ENCODE measurements around the gene SULT1E1. TPM values are rescaled to one million over a fixed set of nuclear protein-coding genes. Genes with fewer than 3 reads are reported as not detected.
"Not testable (repeated sequence)": the region's sequence is repeated elsewhere in the genome, so short reads cannot be mapped to it uniquely, and the experiment has no call there.

Gene SULT1E1
- total RNA-seq, 4 donors from 2014 or later: 18.6 to 198 (median 44.1) TPM

DNA sequence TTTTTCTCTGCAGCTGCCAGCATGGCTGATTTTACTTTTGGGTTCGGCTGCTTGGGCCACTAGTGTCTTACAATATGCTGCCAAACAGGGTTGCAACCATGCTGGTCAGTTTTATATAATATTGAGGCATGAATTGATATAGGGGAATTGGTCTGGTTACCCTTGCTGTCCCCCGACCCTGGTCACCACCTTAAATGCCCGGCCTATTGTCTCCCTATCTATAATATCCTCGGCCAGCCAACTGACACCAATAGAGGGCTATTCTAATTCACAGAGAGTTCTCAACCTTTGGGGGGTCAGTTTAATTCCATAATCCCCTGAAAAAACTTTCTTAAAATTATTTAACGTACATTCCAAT, 28.7 kb downstream of the SULT1E1 start:
- Histone ChIP-seq H3K4me1 (peaks cover 45% of the 10 kb centered on the region), H3K36me3 (no peaks in the 10 kb centered on the region), H3K9me3 (no peaks in the 10 kb centered on the region), H3K27me3 (no peaks in the 10 kb centered on the region), H3K27ac (no peak overlapping the region), H3K4me3 (no peak overlapping the region)
- DNase-seq (ENCODE audit: low spot score in 2 of 2): no peak
- 77% methylated on average over 5 of the region's 5 CpGs for WGBS
- TF ChIP-seq EP300 (IDR thresholded peaks at IDR 0.05) (no peak), POLR2A (IDR thresholded peaks at IDR 0.05) (no peak), POLR2AphosphoS5 (IDR thresholded peaks at IDR 0.05) (no peak)
- TF ChIP-seq, protein P1, sequence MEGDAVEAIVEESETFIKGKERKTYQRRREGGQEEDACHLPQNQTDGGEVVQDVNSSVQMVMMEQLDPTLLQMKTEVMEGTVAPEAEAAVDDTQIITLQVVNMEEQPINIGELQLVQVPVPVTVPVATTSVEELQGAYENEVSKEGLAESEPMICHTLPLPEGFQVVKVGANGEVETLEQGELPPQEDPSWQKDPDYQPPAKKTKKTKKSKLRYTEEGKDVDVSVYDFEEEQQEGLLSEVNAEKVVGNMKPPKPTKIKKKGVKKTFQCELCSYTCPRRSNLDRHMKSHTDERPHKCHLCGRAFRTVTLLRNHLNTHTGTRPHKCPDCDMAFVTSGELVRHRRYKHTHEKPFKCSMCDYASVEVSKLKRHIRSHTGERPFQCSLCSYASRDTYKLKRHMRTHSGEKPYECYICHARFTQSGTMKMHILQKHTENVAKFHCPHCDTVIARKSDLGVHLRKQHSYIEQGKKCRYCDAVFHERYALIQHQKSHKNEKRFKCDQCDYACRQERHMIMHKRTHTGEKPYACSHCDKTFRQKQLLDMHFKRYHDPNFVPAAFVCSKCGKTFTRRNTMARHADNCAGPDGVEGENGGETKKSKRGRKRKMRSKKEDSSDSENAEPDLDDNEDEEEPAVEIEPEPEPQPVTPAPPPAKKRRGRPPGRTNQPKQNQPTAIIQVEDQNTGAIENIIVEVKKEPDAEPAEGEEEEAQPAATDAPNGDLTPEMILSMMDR (IDR thresholded peaks at IDR 0.05): no peak

DNA sequence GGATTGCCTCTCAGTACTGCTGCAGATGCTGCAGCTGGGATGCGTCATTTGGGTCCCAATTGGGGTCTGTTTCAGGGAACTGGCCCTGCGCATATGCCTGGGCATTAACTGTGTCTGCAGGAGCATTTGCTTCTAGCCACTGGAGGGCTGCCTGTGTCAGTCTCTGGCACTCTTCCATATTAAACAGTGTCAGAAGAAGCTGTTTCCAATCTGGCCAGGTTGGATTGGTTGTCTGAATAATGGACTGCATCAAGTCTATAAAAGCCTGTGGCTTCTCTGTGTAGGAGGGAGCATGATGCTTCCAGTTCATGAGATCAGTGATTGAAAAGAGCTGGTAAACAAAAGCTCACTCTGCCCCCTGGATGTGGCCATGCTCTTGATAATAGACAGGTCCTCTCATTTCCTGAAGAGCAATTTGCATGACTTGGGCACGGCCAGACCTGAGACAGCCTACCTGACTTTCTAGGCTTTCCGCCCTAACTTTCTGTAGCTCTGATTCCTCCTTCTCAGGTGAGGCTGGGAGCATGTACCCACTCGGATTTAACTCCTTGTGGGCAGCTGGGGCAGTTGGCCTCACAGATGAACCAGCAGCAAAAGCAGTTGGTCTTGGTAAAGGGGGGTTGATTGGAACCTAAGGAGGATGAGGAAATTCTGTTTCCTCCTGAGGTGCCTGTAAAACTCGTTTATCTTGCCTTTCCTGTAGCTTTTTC, 29.2 kb downstream of the SULT1E1 start:
- no peak for DNase-seq (ENCODE audit: low spot score in 2 of 2)
- H3K4me3 ChIP-seq: no peak overlapping the region
- H3K27me3 ChIP-seq: no peaks in the 10 kb centered on the region
- no peaks in the 10 kb centered on the region for H3K9me3 ChIP-seq
- 51% methylated on average over 5 of the region's 6 CpGs for WGBS
- no peak for TF ChIP-seq POLR2A (IDR thresholded peaks at IDR 0.05)
- TF ChIP-seq, protein P1 (IDR thresholded peaks at IDR 0.05): no peak
- TF ChIP-seq EP300 (IDR thresholded peaks at IDR 0.05): no peak
- TF ChIP-seq POLR2AphosphoS5 (IDR thresholded peaks at IDR 0.05): no peak
- H3K36me3 ChIP-seq: no peaks in the 10 kb centered on the region
- H3K4me1 ChIP-seq: peaks cover 42% of the 10 kb centered on the region
- no peak overlapping the region for H3K27ac ChIP-seq

DNA sequence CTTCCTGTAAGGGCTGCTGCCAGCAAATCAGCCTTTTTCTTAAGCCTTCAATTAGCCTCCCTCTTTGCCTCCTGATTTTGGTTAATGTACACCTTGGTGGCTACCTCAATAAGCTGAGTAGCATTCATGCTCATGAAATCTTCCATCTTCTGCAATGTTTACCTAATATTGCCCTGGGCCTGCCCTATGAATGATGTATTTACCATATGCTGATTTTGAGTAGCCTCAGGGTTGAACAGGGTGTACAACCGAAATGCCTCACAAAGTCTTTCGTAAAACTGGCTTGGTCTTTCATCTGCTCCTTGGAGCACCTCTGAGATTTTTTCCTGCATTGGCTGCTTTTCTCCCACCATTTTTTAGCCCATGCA, 29.8 kb downstream of the SULT1E1 start:
- TF ChIP-seq POLR2AphosphoS5 (IDR thresholded peaks at IDR 0.05): no peak
- TF ChIP-seq, protein P1 (IDR thresholded peaks at IDR 0.05): no peak
- TF ChIP-seq EP300 (IDR thresholded peaks at IDR 0.05): no peak
- no peak for TF ChIP-seq POLR2A (IDR thresholded peaks at IDR 0.05)
- WGBS: 81% methylated on average over 2 of the region's 2 CpGs
- H3K4me1 ChIP-seq: peaks cover 42% of the 10 kb centered on the region
- no peak for DNase-seq (ENCODE audit: low spot score in 2 of 2)
- H3K27me3 ChIP-seq: no peaks in the 10 kb centered on the region
- no peak overlapping the region for H3K27ac ChIP-seq
- H3K4me3 ChIP-seq: no peak overlapping the region
- H3K36me3 ChIP-seq: no peaks in the 10 kb centered on the region
- H3K9me3 ChIP-seq: no peaks in the 10 kb centered on the region

- Histone ChIP-seq H3K4me3 (no peak overlapping the region), H3K27ac (no peak overlapping the region), H3K9me3 (no peaks in the 10 kb centered on the region), H3K36me3 (no peaks in the 10 kb centered on the region), H3K4me1 (peaks cover 42% of the 10 kb centered on the region), H3K27me3 (no peaks in the 10 kb centered on the region)
- TF ChIP-seq, protein P1 (IDR thresholded peaks at IDR 0.05): no peak
- TF ChIP-seq POLR2AphosphoS5 (IDR thresholded peaks at IDR 0.05) (no peak), EP300 (IDR thresholded peaks at IDR 0.05) (no peak), POLR2A (IDR thresholded peaks at IDR 0.05) (no peak)
- no peak for DNase-seq (ENCODE audit: low spot score in 2 of 2)
- WGBS: 94% methylated on average over 2 of the region's 2 CpGs
Observed at GRCh38 chr4:69829678-69830077, 30.3 kb downstream of the SULT1E1 start.

DNA sequence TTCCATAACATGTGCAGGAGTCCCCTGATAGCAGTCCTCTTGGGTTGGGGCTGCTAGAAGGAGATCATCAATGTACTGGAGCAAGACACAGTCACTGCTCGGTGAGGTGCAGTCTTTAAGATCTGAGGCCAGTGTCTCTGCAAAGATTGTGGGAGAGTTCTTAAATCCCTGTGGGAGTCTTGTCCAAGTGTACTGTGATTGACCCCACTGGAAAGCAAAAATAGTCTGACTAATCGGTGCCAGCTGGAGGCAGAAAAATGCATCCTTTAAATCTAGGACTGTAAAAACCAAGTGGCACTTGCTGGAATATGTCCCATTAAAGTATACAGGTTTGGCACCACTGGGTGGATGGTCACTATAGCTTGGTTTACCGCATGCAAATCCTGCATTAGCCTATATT, 31.1 kb downstream of the SULT1E1 start:
- no peak for TF ChIP-seq EP300 (IDR thresholded peaks at IDR 0.05)
- TF ChIP-seq POLR2A (IDR thresholded peaks at IDR 0.05): no peak
- TF ChIP-seq, protein P1 (IDR thresholded peaks at IDR 0.05): no peak
- no peak for TF ChIP-seq POLR2AphosphoS5 (IDR thresholded peaks at IDR 0.05)
- H3K4me1 ChIP-seq: peaks cover 39% of the 10 kb centered on the region
- no peaks in the 10 kb centered on the region for H3K27me3 ChIP-seq
- no peaks in the 10 kb centered on the region for H3K9me3 ChIP-seq
- no peak overlapping the region for H3K4me3 ChIP-seq
- 87% methylated on average over 3 of the region's 3 CpGs for WGBS
- no peaks in the 10 kb centered on the region for H3K36me3 ChIP-seq
- H3K27ac ChIP-seq: no peak overlapping the region
- no peak for DNase-seq (ENCODE audit: low spot score in 2 of 2)

DNA sequence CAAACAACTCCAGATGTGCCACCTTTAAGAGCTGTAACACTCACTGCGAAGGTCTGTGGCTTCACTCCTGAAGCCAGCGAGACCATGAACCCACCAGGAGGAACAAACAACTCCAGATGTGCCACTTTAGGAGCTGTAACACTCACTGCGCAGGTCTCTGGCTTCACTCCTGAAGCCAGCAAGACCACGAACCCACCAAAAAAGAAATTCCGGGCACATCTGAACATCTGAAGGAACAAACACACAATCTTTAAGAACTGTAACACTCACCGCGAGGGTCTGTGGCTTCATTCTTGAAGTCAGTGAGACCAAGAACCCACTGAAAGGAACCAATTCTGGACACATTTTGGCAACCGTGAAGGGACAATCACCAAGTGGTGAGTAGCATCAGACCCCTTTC, 34.9 kb downstream of the SULT1E1 start:
- not testable (repeated sequence) for DNase-seq (ENCODE audit: low spot score in 2 of 2); H3K36me3 ChIP-seq; H3K27ac ChIP-seq; H3K9me3 ChIP-seq; H3K27me3 ChIP-seq; H3K4me1 ChIP-seq; H3K4me3 ChIP-seq
- 82% methylated on average over 8 of the region's 8 CpGs for WGBS
